Upper lobe of left lung (tissue), 6 donors: ENCODE results near the gene TRPM5. TPM values are rescaled to one million over a fixed set of nuclear protein-coding genes. Genes with fewer than 3 reads are reported as not detected.

Source experiments
- ATAC-seq, 2 donors: fragments of 200-7000 bp; cut with Tn5 transposase; one replicate each; pipeline ENCODE4 v1.9.1; 2022; ENCODE audit warnings: mild to moderate bottlenecking in 2 of 2, moderate library complexity in 2 of 2; ENCODE audit not compliant: low FRiP score in 2 of 2
- DNase-seq, 2 donors: peaks; one replicate each; pipeline ENCODE4 v3.0.0-alpha.2; 2019 to 2020
- H3K27ac ChIP-seq, 4 donors: fragments of 200-600 bp; sonication (generic); one replicate each; pipeline ENCODE4 v1.5.1; 2016 to 2019
- H3K27me3 ChIP-seq, 4 donors: fragments of 200-600 bp; sonication (generic); one replicate each; pipeline ENCODE4 v1.5.1; 2017 to 2019
- H3K36me3 ChIP-seq, 4 donors: fragments of 200-600 bp; sonication (generic); one replicate each; pipeline ENCODE4 v1.5.1; 2016 to 2019
- H3K4me1 ChIP-seq, 4 donors: fragments of 200-600 bp; sonication (generic); one replicate each; pipeline ENCODE4 v1.5.1; 2018 to 2019
- H3K4me3 ChIP-seq, 4 donors: fragments of 200-600 bp; sonication (generic); one replicate each; pipeline ENCODE4 v1.5.1; 2017 to 2019; ENCODE audit warnings: mild to moderate bottlenecking in 2 of 4, moderate library complexity in 1 of 4
- H3K9me3 ChIP-seq, 4 donors: fragments of 200-600 bp; sonication (generic); one replicate each; pipeline ENCODE4 v1.5.1; 2018 to 2019
- EP300 ChIP-seq, 4 donors: sonication (generic); formaldehyde crosslinking; IDR thresholded peaks; one replicate each; pipeline ENCODE4 v1.5.1; 2017; ENCODE audit warnings: antibody characterized with exemption in 4 of 4, control low read depth in 2 of 4
- POLR2A ChIP-seq, 4 donors: fragments of 450-650 bp; IDR thresholded peaks; one replicate each; pipeline ENCODE4 v1.5.1; 2016 to 2017; ENCODE audit warnings: antibody characterized with exemption in 4 of 4, mild to moderate bottlenecking in 2 of 4
- POLR2AphosphoS5 ChIP-seq, 2 donors: sonication (generic); formaldehyde crosslinking; IDR thresholded peaks; one replicate each; pipeline ENCODE4 v1.5.1; 2017; ENCODE audit warnings: antibody characterized with exemption in 2 of 2
- WGBS, 2 donors: methylation state at CpG; one replicate each; pipeline ENCODE4 v1.1.5; 2017 to 2018; 5-methylcytosine and 5-hydroxymethylcytosine counted together
- total RNA-seq, 6 donors: library from RNA; depleted of rRNA in 4 of 6; stranded (reverse); fragments of >200 nt in 4 of 6; gene quantifications; one replicate each; pipeline versions ENCODE4 v1.1.0 to v1.2.1, GENCODE V29; 2016 to 2021
- TF ChIP-seq, protein P1 (sequence below), 6 experiments: fragments of 450-650 bp in 4 of 6; fragments of 200-600 bp in 2 of 6; sonication (generic) in 2 of 6; IDR thresholded peaks; one replicate each; pipeline ENCODE4 v1.5.1; 2016 to 2019; ENCODE audit warnings: antibody characterized with exemption in 6 of 6
- donor health status: DM: no; HTN: no; CAD: no; lungs with moderate emphysema.
- donor health status: DM: no; HTN: yes; CAD: no; lungs with severe emphysema.

The TRPM5 gene
- total RNA-seq, 6 donors from 2014 or later: not detected

DNA sequence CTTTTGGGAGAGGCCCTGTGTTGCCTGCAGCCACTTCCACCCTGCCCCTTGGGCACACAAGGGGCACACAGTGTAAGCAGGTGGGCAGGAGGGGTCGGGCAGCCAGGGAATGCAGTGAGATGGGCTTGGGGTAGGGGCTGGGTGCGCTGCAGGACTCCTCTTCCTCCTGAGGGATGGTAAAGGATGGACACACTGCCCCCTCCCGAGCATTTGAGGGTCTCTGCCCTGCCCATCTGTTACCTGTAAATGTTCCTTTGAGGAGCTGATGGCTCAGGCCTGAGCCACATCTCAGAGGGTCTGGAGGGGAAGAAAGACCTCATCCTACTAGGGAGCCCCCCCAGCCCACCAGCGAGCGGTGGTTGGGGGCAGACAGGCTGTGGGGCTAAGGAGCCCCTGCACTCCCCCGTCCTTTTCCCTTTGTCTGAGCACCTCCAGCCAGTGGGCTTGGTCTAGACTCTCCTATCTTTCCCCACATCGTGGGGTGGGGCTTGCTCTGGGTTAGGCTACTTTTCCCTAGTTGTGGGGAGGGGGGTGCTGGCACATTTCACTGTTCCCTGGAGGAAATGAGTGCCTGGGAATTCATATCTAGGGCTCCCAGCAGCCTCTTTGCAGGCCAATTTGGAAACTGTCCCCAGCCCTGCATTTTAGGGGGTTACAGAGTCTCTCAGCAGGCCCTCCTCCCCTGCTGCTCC is 45.5 kb downstream of the TRPM5 start:
- no peaks in the 10 kb centered on the region for H3K9me3 ChIP-seq
- DNase-seq (no peak), ATAC-seq (no peak)
- TF ChIP-seq, protein P1, sequence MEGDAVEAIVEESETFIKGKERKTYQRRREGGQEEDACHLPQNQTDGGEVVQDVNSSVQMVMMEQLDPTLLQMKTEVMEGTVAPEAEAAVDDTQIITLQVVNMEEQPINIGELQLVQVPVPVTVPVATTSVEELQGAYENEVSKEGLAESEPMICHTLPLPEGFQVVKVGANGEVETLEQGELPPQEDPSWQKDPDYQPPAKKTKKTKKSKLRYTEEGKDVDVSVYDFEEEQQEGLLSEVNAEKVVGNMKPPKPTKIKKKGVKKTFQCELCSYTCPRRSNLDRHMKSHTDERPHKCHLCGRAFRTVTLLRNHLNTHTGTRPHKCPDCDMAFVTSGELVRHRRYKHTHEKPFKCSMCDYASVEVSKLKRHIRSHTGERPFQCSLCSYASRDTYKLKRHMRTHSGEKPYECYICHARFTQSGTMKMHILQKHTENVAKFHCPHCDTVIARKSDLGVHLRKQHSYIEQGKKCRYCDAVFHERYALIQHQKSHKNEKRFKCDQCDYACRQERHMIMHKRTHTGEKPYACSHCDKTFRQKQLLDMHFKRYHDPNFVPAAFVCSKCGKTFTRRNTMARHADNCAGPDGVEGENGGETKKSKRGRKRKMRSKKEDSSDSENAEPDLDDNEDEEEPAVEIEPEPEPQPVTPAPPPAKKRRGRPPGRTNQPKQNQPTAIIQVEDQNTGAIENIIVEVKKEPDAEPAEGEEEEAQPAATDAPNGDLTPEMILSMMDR (IDR thresholded peaks at IDR 0.05): no peak
- TF ChIP-seq EP300 (IDR thresholded peaks at IDR 0.05) (no peak), POLR2A (IDR thresholded peaks at IDR 0.05) (no peak), POLR2AphosphoS5 (IDR thresholded peaks at IDR 0.05) (no peak)
- H3K36me3 ChIP-seq: peaks cover 25 to 70% (median 61%) of the 10 kb centered on the region in 4 donors
- H3K4me3 ChIP-seq: peak overlapping the region in 1 of 4 donors; percentile 72
- peaks cover 23 to 33% (median 25%) of the 10 kb centered on the region in 4 donors for H3K4me1 ChIP-seq
- WGBS, 2 donors: 20 to 72% methylated on average over 1 to 7 of the region's 7 CpGs
- H3K27ac ChIP-seq: peak overlapping the region; percentile 94 to 100 (median 98)
- H3K27me3 ChIP-seq: no peaks in the 10 kb centered on the region

DNA sequence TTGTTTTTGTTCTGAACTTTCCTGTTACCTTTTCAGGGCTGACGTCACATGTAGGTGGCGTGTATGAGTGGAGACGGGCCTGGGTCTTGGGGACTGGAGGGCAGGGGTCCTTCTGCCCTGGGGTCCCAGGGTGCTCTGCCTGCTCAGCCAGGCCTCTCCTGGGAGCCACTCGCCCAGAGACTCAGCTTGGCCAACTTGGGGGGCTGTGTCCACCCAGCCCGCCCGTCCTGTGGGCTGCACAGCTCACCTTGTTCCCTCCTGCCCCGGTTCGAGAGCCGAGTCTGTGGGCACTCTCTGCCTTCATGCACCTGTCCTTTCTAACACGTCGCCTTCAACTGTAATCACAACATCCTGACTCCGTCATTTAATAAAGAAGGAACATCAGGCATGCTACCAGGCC is 47.3 kb downstream of the TRPM5 start:
- Histone ChIP-seq H3K4me1 (peaks cover 18 to 38% (median 22%) of the 10 kb centered on the region in 4 donors), H3K27ac (no peak overlapping the region), H3K4me3 (no peak overlapping the region), H3K27me3 (no peaks in the 10 kb centered on the region), H3K36me3 (peaks cover 11 to 70% (median 61%) of the 10 kb centered on the region in 4 donors), H3K9me3 (no peaks in the 10 kb centered on the region)
- 95% methylated on average over 12 of the region's 12 CpGs for WGBS, 2 donors
- DNase-seq (peak in 1 of 2 donors; percentile 58), ATAC-seq (no peak)
- TF ChIP-seq, protein P1 (IDR thresholded peaks at IDR 0.05): no peak
- TF ChIP-seq EP300 (IDR thresholded peaks at IDR 0.05) (no peak), POLR2AphosphoS5 (IDR thresholded peaks at IDR 0.05) (no peak), POLR2A (IDR thresholded peaks at IDR 0.05) (no peak)

DNA sequence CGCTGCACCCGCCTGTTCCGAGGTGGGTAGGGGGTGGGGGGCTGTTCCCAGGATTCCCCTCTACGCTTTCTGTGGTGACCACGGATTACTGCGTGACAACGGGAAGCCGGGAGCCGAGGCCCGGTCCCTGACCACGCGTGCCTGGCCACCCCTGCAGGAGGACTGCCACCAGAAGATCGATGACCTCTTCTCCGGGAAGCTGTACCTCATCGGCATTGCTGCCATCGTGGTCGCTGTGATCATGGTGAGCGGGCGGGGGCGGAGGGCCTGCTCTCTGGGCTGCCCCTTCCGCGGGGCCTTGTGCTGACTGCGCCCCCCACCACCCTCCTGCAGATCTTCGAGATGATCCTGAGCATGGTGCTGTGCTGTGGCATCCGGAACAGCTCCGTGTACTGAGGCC is 47.8 kb downstream of the TRPM5 start:
- no peaks in the 10 kb centered on the region for H3K27me3 ChIP-seq
- no peak for TF ChIP-seq EP300 (IDR thresholded peaks at IDR 0.05)
- no peak for TF ChIP-seq POLR2AphosphoS5 (IDR thresholded peaks at IDR 0.05)
- TF ChIP-seq, protein P1 (IDR thresholded peaks at IDR 0.05): no peak
- no peaks in the 10 kb centered on the region for H3K9me3 ChIP-seq
- no peak overlapping the region for H3K27ac ChIP-seq
- peaks cover 11 to 73% (median 66%) of the 10 kb centered on the region in 4 donors for H3K36me3 ChIP-seq
- ATAC-seq (no peak), DNase-seq (peak in 1 of 2 donors; percentile 80)
- peaks cover 16 to 33% (median 16%) of the 10 kb centered on the region in 4 donors for H3K4me1 ChIP-seq
- H3K4me3 ChIP-seq: no peak overlapping the region
- WGBS, 2 donors: 90 to 93% methylated on average over 17 to 24 of the region's 26 CpGs

DNA sequence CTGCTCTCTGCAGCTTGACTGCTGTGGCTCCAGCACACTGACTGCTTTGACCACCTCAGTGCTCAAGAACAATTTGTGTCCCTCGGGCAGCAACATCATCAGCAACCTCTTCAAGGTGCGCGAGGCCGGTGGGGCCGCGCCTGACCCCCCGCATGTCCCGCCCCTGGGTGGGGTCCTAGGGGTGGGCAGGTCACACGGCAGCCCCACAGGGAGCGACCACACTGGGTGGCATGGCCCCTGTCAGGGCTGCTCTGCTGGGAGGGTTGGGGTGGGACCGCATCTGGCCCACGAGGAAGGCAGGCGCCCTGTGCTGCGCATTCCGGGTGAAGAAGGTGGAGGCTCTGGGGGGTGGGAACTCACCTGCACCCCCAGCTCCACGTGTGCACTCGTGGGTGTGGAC is 48.5 kb downstream of the TRPM5 start:
- 89% methylated on average over 17 of the region's 17 CpGs; no CpG with 5 or more reads in 1 of the 2 donors for WGBS, 2 donors
- Histone ChIP-seq H3K36me3 (peaks cover 11 to 80% (median 72%) of the 10 kb centered on the region in 4 donors), H3K27ac (no peak overlapping the region), H3K9me3 (no peaks in the 10 kb centered on the region), H3K27me3 (no peaks in the 10 kb centered on the region), H3K4me3 (no peak overlapping the region), H3K4me1 (peaks cover 14 to 33% (median 17%) of the 10 kb centered on the region in 4 donors)
- DNase-seq (peak in 1 of 2 donors; percentile 83), ATAC-seq (no peak)
- TF ChIP-seq, protein P1 (IDR thresholded peaks at IDR 0.05): no peak
- TF ChIP-seq EP300 (IDR thresholded peaks at IDR 0.05) (no peak), POLR2AphosphoS5 (IDR thresholded peaks at IDR 0.05) (no peak), POLR2A (IDR thresholded peaks at IDR 0.05) (no peak)
